Hepatocyte (in vitro differentiated cells): ENCODE data around the gene SUMF1.

ENCODE experiments used
- CTCF ChIP-seq: fragments of 200-600 bp; sonication (generic); IDR thresholded peaks from 2 replicates; pipeline ENCODE4 v1.5.1; 2016; ENCODE audit warnings: antibody characterized with exemption, mild to moderate bottlenecking; ENCODE audit not compliant: poor library complexity
- EZH2 ChIP-seq: fragments of 200-600 bp; sonication (generic); IDR thresholded peaks from 2 replicates; pipeline ENCODE4 v1.6.1; 2016; ENCODE audit warnings: antibody characterized with exemption, mild to moderate bottlenecking, borderline replicate concordance
- EZH2phosphoT487 ChIP-seq: fragments of 200-600 bp; sonication (generic); IDR thresholded peaks from one replicate; pipeline ENCODE4 v1.6.1; 2018; ENCODE audit warnings: antibody characterized with exemption, mild to moderate bottlenecking, low read depth, moderate library complexity; ENCODE audit not compliant: unreplicated experiment, severe bottlenecking

GRCh38 chr3:4373669-4374068 is 93.4 kb downstream of the SUMF1 start:
- TF ChIP-seq CTCF (no peak), EZH2 (no peak), EZH2phosphoT487 (no peak)
